DOHH2 (cell line): ENCODE data around the gene CSNK2A1.

ENCODE experiments used
- CTCF ChIP-seq: fragments of 200-600 bp; sonication (generic); IDR thresholded peaks from one replicate; pipeline ENCODE4 v1.5.1; 2014; ENCODE audit warnings: antibody characterized with exemption, mild to moderate bottlenecking, low read depth, low read length; ENCODE audit not compliant: poor library complexity, severe bottlenecking
- EZH2phosphoT487 ChIP-seq: fragments of 200-600 bp; sonication (generic); IDR thresholded peaks from 2 replicates; pipeline ENCODE4 v1.6.1; 2017; ENCODE audit warnings: borderline replicate concordance, mild to moderate bottlenecking, antibody characterized with exemption, low read length, moderate library complexity, mixed read lengths

- TF ChIP-seq CTCF (no peak), EZH2phosphoT487 (no peak)
Observed at GRCh38 chr20:571754-572441, 28.3 kb upstream of the CSNK2A1 start.
